Mucosa of descending colon (tissue), 3 donors: ENCODE results near the gene MAB21L4. TPM values are rescaled to one million over a fixed set of nuclear protein-coding genes. Genes with fewer than 3 reads are reported as not detected.

Experiments
- ATAC-seq: fragments of 200-7000 bp; cut with Tn5 transposase; one replicate; pipeline ENCODE4 v1.9.1; 2020; ENCODE audit warnings: mild to moderate bottlenecking, moderate library complexity
- DNase-seq, 3 donors: peaks; one replicate each; pipeline ENCODE4 v3.0.0-alpha.2; 2020
- H3K36me3 ChIP-seq: fragments of 200-600 bp; one replicate; pipeline ENCODE4 v1.8.0; 2021; ENCODE audit warnings: low read depth, mild to moderate bottlenecking
- H3K4me1 ChIP-seq: fragments of 200-600 bp; one replicate; pipeline ENCODE4 v1.8.0; 2021; ENCODE audit warnings: low read depth, mild to moderate bottlenecking
- H3K4me3 ChIP-seq: fragments of 200-600 bp; one replicate; pipeline ENCODE4 v1.8.0; 2021; ENCODE audit warnings: mild to moderate bottlenecking
- H3K9me3 ChIP-seq: fragments of 200-600 bp; one replicate; pipeline ENCODE4 v1.8.0; 2021; ENCODE audit warnings: mild to moderate bottlenecking
- intact Hi-C, 2 donors: fragments of 100-400 bp; cut with DNase I in 1 of 2; cut with micrococcal nuclease in 1 of 2; formaldehyde crosslinking; loops; one replicate each; pipeline versions ENCODE4 v1.11.0 to v1.11.1; 2022; cut with DNase I, micrococcal nuclease
- total RNA-seq, 3 donors: library from RNA; stranded (reverse); fragmentation: NEBNext Ultra II Directional in 2 of 3; extraction: Animal tissue kit (Norgen Biotek cat#: 25700) in 2 of 3; gene quantifications; one replicate each; pipeline versions ENCODE4 v1.2.1 to v1.2.4, GENCODE V29; 2021 to 2023
- TF ChIP-seq, protein P1 (sequence below): fragments of 200-600 bp; IDR thresholded peaks from one replicate; pipeline ENCODE4 v1.8.0; 2022; ENCODE audit warnings: antibody characterized with exemption, mild to moderate bottlenecking
- donor health status: DM: no; HTN: no; CAD: no; lungs with moderate emphysema.
- donor health status: DM: no; HTN: no; CAD: no.
- donor health status: DM: no; HTN: yes; CAD: no.

Gene MAB21L4
- total RNA-seq, 3 donors from 2014 or later, result 3.3 to 13.2 (median 8.1) TPM

DNA sequence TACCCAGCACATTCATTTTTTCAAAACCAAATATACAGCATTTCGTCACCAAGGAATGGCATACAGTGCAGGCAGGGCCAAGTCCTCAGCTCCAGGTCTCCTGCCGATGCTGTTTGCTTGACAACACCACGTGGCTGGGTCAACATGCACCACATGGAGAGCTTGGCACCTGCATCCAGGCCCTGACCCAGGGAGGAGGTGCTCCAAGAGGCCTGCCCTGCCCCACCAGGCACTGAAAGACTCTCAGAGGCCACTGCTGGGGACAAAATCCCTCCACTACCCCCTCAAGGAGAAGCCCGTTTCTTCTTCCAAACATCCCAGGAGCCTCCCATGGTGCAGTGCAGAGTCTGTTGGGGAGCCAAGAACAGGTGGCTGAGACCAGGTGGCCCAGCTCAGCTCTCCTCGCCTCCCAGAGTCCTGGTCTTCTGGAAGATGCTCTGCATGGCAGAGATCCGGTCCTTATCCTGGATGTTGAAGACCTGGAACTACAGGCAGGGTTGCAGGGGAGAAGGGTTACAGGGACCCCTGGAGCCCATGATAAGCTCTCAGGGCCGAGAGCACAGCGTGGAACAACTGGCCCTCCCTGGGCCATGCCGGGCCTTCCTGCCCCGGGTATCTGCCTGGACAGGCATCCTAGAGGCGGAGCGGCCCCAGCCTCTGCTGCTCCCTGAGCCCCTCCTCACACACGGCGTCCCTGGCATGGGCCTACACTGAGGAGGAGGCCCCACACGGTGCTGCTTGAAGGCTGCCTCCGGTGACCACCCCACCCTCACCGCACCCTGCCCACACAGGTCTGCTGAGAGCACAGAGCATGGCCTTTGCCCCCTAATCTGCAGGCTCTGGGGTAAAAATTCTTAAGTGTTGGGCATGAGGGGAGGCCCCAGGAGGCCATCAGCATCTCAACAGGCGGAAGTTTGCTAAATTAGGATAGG is 9.0 kb downstream of the MAB21L4 start:
- TF ChIP-seq, protein P1, sequence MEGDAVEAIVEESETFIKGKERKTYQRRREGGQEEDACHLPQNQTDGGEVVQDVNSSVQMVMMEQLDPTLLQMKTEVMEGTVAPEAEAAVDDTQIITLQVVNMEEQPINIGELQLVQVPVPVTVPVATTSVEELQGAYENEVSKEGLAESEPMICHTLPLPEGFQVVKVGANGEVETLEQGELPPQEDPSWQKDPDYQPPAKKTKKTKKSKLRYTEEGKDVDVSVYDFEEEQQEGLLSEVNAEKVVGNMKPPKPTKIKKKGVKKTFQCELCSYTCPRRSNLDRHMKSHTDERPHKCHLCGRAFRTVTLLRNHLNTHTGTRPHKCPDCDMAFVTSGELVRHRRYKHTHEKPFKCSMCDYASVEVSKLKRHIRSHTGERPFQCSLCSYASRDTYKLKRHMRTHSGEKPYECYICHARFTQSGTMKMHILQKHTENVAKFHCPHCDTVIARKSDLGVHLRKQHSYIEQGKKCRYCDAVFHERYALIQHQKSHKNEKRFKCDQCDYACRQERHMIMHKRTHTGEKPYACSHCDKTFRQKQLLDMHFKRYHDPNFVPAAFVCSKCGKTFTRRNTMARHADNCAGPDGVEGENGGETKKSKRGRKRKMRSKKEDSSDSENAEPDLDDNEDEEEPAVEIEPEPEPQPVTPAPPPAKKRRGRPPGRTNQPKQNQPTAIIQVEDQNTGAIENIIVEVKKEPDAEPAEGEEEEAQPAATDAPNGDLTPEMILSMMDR, result no peak
- no peaks in the 10 kb centered on the region for H3K9me3 ChIP-seq
- intact Hi-C loops, result no loop called here
- H3K4me3 ChIP-seq, result no peak overlapping the region
- no peak for ATAC-seq
- peaks cover 12% of the 10 kb centered on the region for H3K4me1 ChIP-seq
- no peaks in the 10 kb centered on the region for H3K36me3 ChIP-seq
- DNase-seq, result peak in 2 of 3 donors; percentile 28 to 45

DNA sequence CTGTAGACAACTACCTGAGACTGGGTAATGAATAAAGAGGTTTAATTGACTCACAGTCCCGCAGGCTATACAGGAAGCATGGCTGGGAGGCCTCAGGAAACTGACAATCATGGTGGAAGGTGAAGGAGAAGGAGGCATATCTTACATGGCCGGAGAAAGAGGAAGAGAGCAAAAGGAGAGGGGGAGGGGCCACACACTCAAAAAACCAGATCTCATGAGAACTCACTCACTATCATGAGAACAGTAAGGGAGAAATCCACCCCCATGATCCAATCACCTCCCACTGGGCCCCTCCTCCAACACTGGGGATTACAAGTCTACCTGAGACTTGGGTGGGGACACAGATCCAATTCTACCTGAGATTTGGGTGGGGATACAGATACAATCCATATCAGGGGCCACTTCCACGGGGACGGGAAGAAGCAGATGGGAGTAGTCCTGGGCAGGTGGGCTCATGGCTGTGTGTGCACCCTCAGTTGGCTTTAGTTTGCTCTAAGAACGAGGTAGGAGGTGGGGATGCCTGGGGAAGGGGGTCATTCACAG is 9.9 kb downstream of the MAB21L4 start:
- DNase-seq (no peak), ATAC-seq (no peak)
- Histone ChIP-seq H3K4me1 (peaks cover 12% of the 10 kb centered on the region), H3K4me3 (no peak overlapping the region), H3K36me3 (no peaks in the 10 kb centered on the region), H3K9me3 (no peaks in the 10 kb centered on the region)
- TF ChIP-seq, protein P1, result no peak
- intact Hi-C loops, result no loop called here

DNA sequence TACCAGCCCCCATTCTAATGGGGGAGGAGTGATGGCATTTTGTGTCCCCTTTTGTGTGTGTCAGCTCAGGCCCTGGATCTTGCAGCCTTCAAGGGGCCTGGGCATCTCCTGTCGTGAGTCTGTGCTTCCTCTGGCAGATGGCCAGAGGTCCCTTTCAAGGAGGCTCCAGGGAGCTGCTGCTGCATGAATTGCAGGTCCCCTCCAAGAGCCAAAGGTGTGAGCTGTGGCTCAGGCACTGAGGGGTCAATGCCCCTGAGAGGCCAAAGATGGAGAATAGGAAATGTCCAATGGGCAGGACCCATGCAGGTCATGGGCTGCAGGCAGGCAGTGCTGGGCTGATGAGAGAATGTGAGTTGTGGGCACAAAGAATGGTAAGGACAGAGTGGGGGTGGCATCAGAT is 10.4 kb downstream of the MAB21L4 start:
- Histone ChIP-seq H3K4me1 (peaks cover 12% of the 10 kb centered on the region), H3K9me3 (no peaks in the 10 kb centered on the region), H3K4me3 (no peak overlapping the region), H3K36me3 (no peaks in the 10 kb centered on the region)
- TF ChIP-seq, protein P1, result no peak
- no peak for DNase-seq
- intact Hi-C loops, result no loop called here
- no peak for ATAC-seq

DNA sequence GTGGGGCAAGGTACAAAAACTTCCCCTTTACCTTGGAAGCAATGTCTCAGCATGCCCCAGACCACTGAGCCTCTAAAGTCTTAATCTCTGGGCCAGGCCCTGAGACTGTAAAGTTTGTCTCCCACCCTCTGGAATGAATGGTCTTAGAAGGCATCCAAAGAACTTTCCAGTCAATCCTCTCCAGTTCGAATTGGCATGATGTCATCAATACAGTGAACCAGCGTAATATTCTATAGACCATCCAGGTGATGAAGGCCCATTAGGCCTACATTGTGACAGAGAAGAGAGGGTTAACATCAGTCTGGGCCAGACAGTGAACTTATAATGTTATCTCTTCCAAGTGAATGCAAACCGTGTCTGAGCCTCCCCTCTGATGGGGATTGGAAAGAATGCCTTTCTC is 11.2 kb downstream of the MAB21L4 start:
- DNase-seq, result no peak
- intact Hi-C loops, result no loop called here
- TF ChIP-seq, protein P1, result no peak
- ATAC-seq, result no peak
- H3K9me3 ChIP-seq, result no peaks in the 10 kb centered on the region
- peaks cover 8% of the 10 kb centered on the region for H3K4me1 ChIP-seq
- no peaks in the 10 kb centered on the region for H3K36me3 ChIP-seq
- no peak overlapping the region for H3K4me3 ChIP-seq

DNA sequence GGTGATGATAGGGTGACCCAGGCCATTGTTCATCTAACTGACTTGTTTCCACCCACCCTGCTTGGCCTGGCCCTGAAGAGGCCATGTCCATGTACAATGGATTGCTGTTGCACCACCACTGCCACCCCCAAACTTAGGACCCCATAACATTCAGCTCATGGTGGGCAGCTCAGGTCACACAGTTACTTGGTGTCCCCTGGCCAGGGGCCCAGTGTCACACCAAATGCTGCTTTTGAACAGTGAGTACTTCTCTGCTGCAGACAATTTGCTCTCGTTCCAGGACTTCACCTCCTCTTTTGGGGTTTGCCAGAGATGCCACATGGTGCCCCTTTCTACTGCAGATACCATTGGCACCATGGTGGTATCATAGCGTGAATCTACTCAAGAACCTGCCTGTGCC is 11.7 kb downstream of the MAB21L4 start:
- Histone ChIP-seq H3K4me3 (no peak overlapping the region), H3K9me3 (no peaks in the 10 kb centered on the region), H3K4me1 (peaks cover 6% of the 10 kb centered on the region), H3K36me3 (no peaks in the 10 kb centered on the region)
- intact Hi-C loops, result no loop called here
- ATAC-seq, result no peak
- TF ChIP-seq, protein P1, result no peak
- no peak for DNase-seq
